Kidney (tissue), 14 donors: ENCODE results near the gene SUCLG2. TPM values are rescaled to one million over a fixed set of nuclear protein-coding genes. Genes with fewer than 3 reads are reported as not detected.

ENCODE experiments used
- DNase-seq, 5 donors: peaks; one replicate each; pipeline ENCODE4 v3.0.0-alpha.2; 2013 to 2020
- FAIRE-seq: peaks from 2 replicates; lab custom pipeline; 2012; peaks lifted over from hg19 to GRCh38; lab: Jason Lieb, UNC
- H3K27ac ChIP-seq, 2 donors: one replicate each; pipeline ENCODE4 v1.7.0; 2013; ENCODE audit warnings: low read depth in 2 of 2, low read length in 2 of 2, inconsistent platforms in 1 of 2
- H3K27me3 ChIP-seq: one replicate; pipeline ENCODE4 v1.7.1; 2013; ENCODE audit warnings: low read length, inconsistent platforms; ENCODE audit not compliant: control insufficient read depth, insufficient read depth
- H3K36me3 ChIP-seq, 3 donors: one replicate each; pipeline versions ENCODE4 v1.7.0 to v1.7.1; 2013; ENCODE audit warnings: low read length in 3 of 3, control low read depth in 1 of 3, inconsistent platforms in 1 of 3; ENCODE audit not compliant: insufficient read depth in 3 of 3, control insufficient read depth in 2 of 3
- H3K4me1 ChIP-seq, 3 donors: one replicate each; pipeline versions ENCODE4 v1.7.0 to v1.7.1; 2013; ENCODE audit warnings: low read length in 3 of 3, inconsistent platforms in 1 of 3, low read depth in 1 of 3; ENCODE audit not compliant: control insufficient read depth in 2 of 3, insufficient read depth in 2 of 3
- H3K4me3 ChIP-seq, 3 donors: one replicate each; pipeline versions ENCODE4 v1.7.0 to v1.8.1; 2013; ENCODE audit warnings: low read length in 3 of 3, control low read depth in 1 of 3, inconsistent platforms in 1 of 3
- H3K9ac ChIP-seq, 3 donors: one replicate each; pipeline versions ENCODE4 v1.7.0 to v1.7.1; 2013; ENCODE audit warnings: low read length in 3 of 3, control low read depth in 1 of 3, inconsistent platforms in 1 of 3
- H3K9me3 ChIP-seq, 3 donors: one replicate each; pipeline versions ENCODE4 v1.7.0 to v1.7.1; 2013; ENCODE audit warnings: low read length in 3 of 3, control low read depth in 1 of 3, inconsistent platforms in 1 of 3; ENCODE audit not compliant: control insufficient read depth in 2 of 3, insufficient read depth in 1 of 3
- intact Hi-C: fragments of 100-400 bp; cut with DNase I; formaldehyde crosslinking; loops from one replicate; pipeline ENCODE4 v1.11.1; 2022
- polyA plus RNA-seq: library from polyadenylated mRNA; stranded (reverse); fragments of 350-450 nt; fragmentation: Illumina TruSeq; extraction: RNeasy Lipid Tissue Mini Kit (QIAGEN cat#74804); gene quantifications from one replicate; pipeline ENCODE4 v1.2.3, GENCODE V29; 2014; ENCODE audit warnings: low read depth, low replicate concordance; ENCODE audit not compliant: insufficient read depth
- total RNA-seq: library from RNA; stranded (reverse); fragmentation: NEBNext Ultra II Directional; extraction: Animal tissue kit (Norgen Biotek cat#: 25700); gene quantifications from one replicate; pipeline ENCODE4 v1.2.1, GENCODE V29; 2021
- TF ChIP-seq, protein P1 (sequence below): IDR thresholded peaks from 3 replicates; pipeline ENCODE4 v1.5.1; 2012; ENCODE audit warnings: mild to moderate bottlenecking, moderate library complexity, borderline replicate concordance; ENCODE audit not compliant: insufficient read depth; ENCODE audit errors: extremely low read depth
- donor health status: control.
- donor health status: control.
- donor health status: control.
- donor health status: control.
- donor health status: control.
- donor health status: DM: yes; HTN: yes; CAD: no.
- donor health status: Normal renal cell carcinoma (clear cell type).

SUCLG2 gene
- total and polyA plus RNA-seq, 2 donors from 2014 or later: 62.8 to 117 TPM

DNA sequence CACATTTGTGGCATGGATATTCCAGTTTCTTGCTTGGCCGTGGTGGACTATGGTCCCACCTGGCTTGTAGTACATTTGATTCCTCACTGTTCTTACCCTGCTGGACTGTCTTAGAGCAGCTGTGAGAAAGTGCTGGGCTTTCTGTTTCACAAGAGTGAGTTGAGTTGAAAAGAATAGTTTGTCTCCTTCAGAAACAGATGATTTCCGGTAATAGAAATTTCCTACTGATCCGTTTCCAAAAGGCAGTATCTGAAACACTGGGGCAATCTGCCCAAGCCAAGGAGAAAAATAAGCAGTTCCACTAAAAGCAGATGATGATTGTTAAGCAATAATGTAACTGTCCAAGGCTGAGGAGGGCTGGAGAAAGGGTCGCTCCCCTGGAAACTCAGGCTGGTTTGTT lies 96.0 kb downstream of the SUCLG2 start:
- FAIRE-seq (no peak), DNase-seq (no peak)
- H3K4me1 ChIP-seq: peaks cover 0 to 16% (median 0%) of the 10 kb centered on the region in 3 donors
- no peak overlapping the region for H3K27ac ChIP-seq
- no peaks in the 10 kb centered on the region for H3K27me3 ChIP-seq
- no peak overlapping the region for H3K4me3 ChIP-seq
- intact Hi-C loops: no loop called here
- peaks cover 0 to 3% (median 0%) of the 10 kb centered on the region in 3 donors for H3K36me3 ChIP-seq
- no peaks in the 10 kb centered on the region for H3K9me3 ChIP-seq
- TF ChIP-seq, protein P1, sequence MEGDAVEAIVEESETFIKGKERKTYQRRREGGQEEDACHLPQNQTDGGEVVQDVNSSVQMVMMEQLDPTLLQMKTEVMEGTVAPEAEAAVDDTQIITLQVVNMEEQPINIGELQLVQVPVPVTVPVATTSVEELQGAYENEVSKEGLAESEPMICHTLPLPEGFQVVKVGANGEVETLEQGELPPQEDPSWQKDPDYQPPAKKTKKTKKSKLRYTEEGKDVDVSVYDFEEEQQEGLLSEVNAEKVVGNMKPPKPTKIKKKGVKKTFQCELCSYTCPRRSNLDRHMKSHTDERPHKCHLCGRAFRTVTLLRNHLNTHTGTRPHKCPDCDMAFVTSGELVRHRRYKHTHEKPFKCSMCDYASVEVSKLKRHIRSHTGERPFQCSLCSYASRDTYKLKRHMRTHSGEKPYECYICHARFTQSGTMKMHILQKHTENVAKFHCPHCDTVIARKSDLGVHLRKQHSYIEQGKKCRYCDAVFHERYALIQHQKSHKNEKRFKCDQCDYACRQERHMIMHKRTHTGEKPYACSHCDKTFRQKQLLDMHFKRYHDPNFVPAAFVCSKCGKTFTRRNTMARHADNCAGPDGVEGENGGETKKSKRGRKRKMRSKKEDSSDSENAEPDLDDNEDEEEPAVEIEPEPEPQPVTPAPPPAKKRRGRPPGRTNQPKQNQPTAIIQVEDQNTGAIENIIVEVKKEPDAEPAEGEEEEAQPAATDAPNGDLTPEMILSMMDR: no peak
- H3K9ac ChIP-seq: no peak overlapping the region

DNA sequence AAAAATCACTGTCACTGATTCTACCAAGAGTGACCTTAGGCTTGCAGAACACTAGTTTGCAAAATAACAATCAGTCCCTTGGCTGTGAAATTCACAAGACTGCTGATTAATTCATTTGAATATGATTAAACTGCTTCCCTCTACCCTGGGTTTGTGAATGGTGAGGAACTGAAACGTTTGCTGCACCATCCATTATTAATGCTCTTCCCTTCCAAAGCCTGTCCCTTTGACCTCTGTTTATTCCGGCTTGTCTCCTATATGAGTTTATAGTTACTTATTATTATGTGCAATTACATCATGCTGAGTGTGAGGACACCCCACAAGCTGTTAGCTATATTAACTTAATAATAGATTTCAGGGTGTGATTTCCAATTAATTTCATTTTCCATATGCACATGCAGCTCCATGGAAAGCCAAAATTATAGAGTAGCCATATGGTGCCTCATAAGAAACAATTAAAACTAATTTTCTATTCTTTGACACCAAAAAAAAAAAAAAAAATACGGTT lies 96.5 kb downstream of the SUCLG2 start:
- DNase-seq: no peak
- no peaks in the 10 kb centered on the region for H3K27me3 ChIP-seq
- FAIRE-seq: no peak
- TF ChIP-seq, protein P1: no peak
- peaks cover 0 to 16% (median 0%) of the 10 kb centered on the region in 3 donors for H3K4me1 ChIP-seq
- H3K9ac ChIP-seq: no peak overlapping the region
- H3K9me3 ChIP-seq: no peaks in the 10 kb centered on the region
- peaks cover 0 to 1% (median 0%) of the 10 kb centered on the region in 3 donors for H3K36me3 ChIP-seq
- intact Hi-C loops: no loop called here
- no peak overlapping the region for H3K27ac ChIP-seq
- no peak overlapping the region for H3K4me3 ChIP-seq

DNA sequence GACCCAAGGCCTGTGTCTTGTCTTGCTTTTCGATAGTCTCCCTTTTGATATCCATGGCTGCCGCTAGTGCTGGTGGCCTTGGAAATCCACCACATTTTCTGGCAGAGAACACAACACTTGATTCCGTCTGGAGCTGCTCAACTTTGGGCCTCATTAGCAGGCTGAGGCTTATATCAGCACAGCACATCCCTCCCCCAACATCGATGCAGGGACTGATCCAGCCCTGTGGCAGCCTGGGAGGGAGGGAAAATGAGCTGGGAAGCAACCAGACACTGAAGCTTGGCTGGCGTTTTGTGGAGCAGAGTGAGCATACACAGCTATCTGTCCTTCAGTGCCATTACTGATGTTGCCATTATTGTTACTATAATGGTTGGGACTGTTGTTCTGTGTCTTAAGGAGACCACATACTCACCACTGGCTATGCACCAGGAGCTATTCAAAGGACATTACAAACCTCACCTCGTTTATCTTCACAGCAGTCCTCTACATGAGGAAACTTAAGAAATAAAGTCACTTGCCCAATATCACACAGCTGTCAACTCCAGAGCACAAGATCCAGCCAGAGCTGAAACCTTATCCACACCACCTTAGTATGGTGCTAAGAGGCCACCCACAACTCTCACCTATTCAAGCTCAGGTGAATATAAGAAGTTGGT lies 102.9 kb downstream of the SUCLG2 start:
- H3K27me3 ChIP-seq: no peaks in the 10 kb centered on the region
- no peaks in the 10 kb centered on the region for H3K4me1 ChIP-seq
- H3K9ac ChIP-seq: no peak overlapping the region
- H3K4me3 ChIP-seq: no peak overlapping the region
- intact Hi-C loops: no loop called here
- FAIRE-seq (no peak), DNase-seq (no peak)
- no peak overlapping the region for H3K27ac ChIP-seq
- peaks cover 0 to 2% (median 0%) of the 10 kb centered on the region in 3 donors for H3K36me3 ChIP-seq
- no peaks in the 10 kb centered on the region for H3K9me3 ChIP-seq
- TF ChIP-seq, protein P1: no peak
